Left renal cortex interstitium (tissue), 4 donors: ENCODE data around the gene SCN11A. TPM values are rescaled to one million over a fixed set of nuclear protein-coding genes. Genes with fewer than 3 reads are reported as not detected.
"Not testable (repeated sequence)": the region's sequence is repeated elsewhere in the genome, so short reads cannot be mapped to it uniquely, and the experiment has no call there.

Source experiments
- DNase-seq, 4 donors: peaks; one replicate each; pipeline ENCODE4 v3.0.0-alpha.2; 2013; ENCODE audit warnings: low read depth in 4 of 4, low spot score in 2 of 4, missing footprints in 1 of 4
- polyA plus RNA-seq, 4 donors: library from polyadenylated mRNA; unstranded; fragments of 120-200 nt; gene quantifications; one replicate each; pipeline ENCODE4 v1.2.1, GENCODE V29; 2013; ENCODE audit not compliant: insufficient read length in 4 of 4

SCN11A gene
- polyA plus RNA-seq, 4 donors: 0.62 to 2.2 (median 1.0) TPM

GRCh38 chr3:39067286-39067685, 15.5 kb upstream of the SCN11A start:
- no peak for DNase-seq

- no peak for DNase-seq
Measured at GRCh38 chr3:39065197-39065596, 13.5 kb upstream of the SCN11A start.

- DNase-seq: peak in 1 of 4 donors; percentile 16
Measured at GRCh38 chr3:39064646-39065045, 12.9 kb upstream of the SCN11A start.

GRCh38 chr3:39063143-39063542, 11.4 kb upstream of the SCN11A start:
- DNase-seq: no peak

- DNase-seq: no peak
Measured at GRCh38 chr3:39062180-39062579, 10.4 kb upstream of the SCN11A start.

GRCh38 chr3:39061228-39061627, 9.5 kb upstream of the SCN11A start:
- DNase-seq: not testable (repeated sequence)

- DNase-seq: no peak
Measured at GRCh38 chr3:39056151-39056550, 4.4 kb upstream of the SCN11A start.

- no peak for DNase-seq
Measured at GRCh38 chr3:39053696-39054095, 2.0 kb upstream of the SCN11A start.

- peak in 1 of 4 donors; percentile 37 for DNase-seq
Measured at GRCh38 chr3:39052583-39052982, 839 bp upstream of the SCN11A start.

GRCh38 chr3:39050029-39050428, 1.7 kb downstream of the SCN11A start:
- DNase-seq: no peak

GRCh38 chr3:39038165-39038564, 13.6 kb downstream of the SCN11A start:
- no peak for DNase-seq

- DNase-seq: no peak
Measured at GRCh38 chr3:39029556-39029955, 22.2 kb downstream of the SCN11A start.

GRCh38 chr3:39028546-39028945, 23.2 kb downstream of the SCN11A start:
- DNase-seq: no peak

GRCh38 chr3:39025222-39025970, 26.3 kb downstream of the SCN11A start:
- no peak for DNase-seq

GRCh38 chr3:39024497-39024896, 27.2 kb downstream of the SCN11A start:
- DNase-seq: no peak

GRCh38 chr3:39022286-39022630, 29.5 kb downstream of the SCN11A start:
- no peak for DNase-seq

- DNase-seq: no peak
Measured at GRCh38 chr3:39021465-39022285, 30.1 kb downstream of the SCN11A start.

GRCh38 chr3:39021029-39021428, 30.7 kb downstream of the SCN11A start:
- DNase-seq: no peak

- no peak for DNase-seq
Measured at GRCh38 chr3:39019299-39019698, 32.4 kb downstream of the SCN11A start.

GRCh38 chr3:39015418-39015817, 36.3 kb downstream of the SCN11A start:
- DNase-seq: no peak

- no peak for DNase-seq
Measured at GRCh38 chr3:39013921-39014509, 37.7 kb downstream of the SCN11A start.

GRCh38 chr3:39013289-39013688, 38.5 kb downstream of the SCN11A start:
- no peak for DNase-seq
